GM12878 (cell line): Measurements from ENCODE around the gene SORBS1. TPM values are rescaled to one million over a fixed set of nuclear protein-coding genes. Genes with fewer than 3 reads are reported as not detected.

Experiments used
- ATAC-seq: fragments of 200-7000 bp; cut with Tn5 transposase; 3 replicates; pipeline ENCODE4 v1.9.1; 2020; ENCODE audit warnings: mild to moderate bottlenecking, moderate library complexity
- BruUV-seq: library from RNA; stranded (reverse); fragments of 400-500 nt; replicated peaks from 2 replicates; lab custom pipeline; 2021; lab: Mats Ljungman, UMichigan
- CTCF ChIA-PET: fragments of 300-600 bp; sonication (Branson Sonifier 250); formaldehyde crosslinking; extraction: SDS; loops from one replicate; lab custom pipeline; 2021; ENCODE audit warnings: inconsistent platforms; lab: Yijun Ruan, JAX
- POLR2A ChIA-PET: fragments of 350-600 bp; formaldehyde crosslinking; extraction: SDS; loops from one replicate; lab custom pipeline; 2021; ENCODE audit warnings: inconsistent platforms; lab: Charles Lee
- RAD21 ChIA-PET: fragments of 300-600 bp; sonication (Branson Sonifier 250); formaldehyde crosslinking; loops from one replicate; lab custom pipeline; 2023; ENCODE audit warnings: antibody characterized with exemption; ENCODE audit not compliant: unreplicated experiment; lab: Charles Lee
- SMC1A ChIA-PET: fragments of 300-600 bp; sonication (Branson Sonifier 250); formaldehyde crosslinking; loops from one replicate; lab custom pipeline; 2023; ENCODE audit not compliant: unreplicated experiment, uncharacterized antibody; lab: Charles Lee
- DNase-seq: peaks from one replicate; pipeline ENCODE4 v3.0.0-alpha.2; 2011; ENCODE audit warnings: low read depth, low spot score
- FAIRE-seq: peaks from 3 replicates; lab custom pipeline; 2011; peaks lifted over from hg19 to GRCh38; lab: Jason Lieb, UNC
- H2AFZ ChIP-seq: 2 replicates; pipeline ENCODE4 v1.6.0; 2011; ENCODE audit warnings: low read depth, low read length, control low read depth; ENCODE audit not compliant: control insufficient read depth
- H3K27ac ChIP-seq: 2 replicates; pipeline ENCODE4 v1.5.1; 2011; ENCODE audit warnings: control low read depth; ENCODE audit not compliant: control insufficient read depth, insufficient read depth
- H3K27me3 ChIP-seq, 2 experiments: replicated peaks in 1 of 2; 2 replicates each; pipeline versions ENCODE4 v1.6.0 to v1.6.1; 2011; ENCODE audit warnings: low read length in 1 of 2; ENCODE audit not compliant: control insufficient read depth in 2 of 2, insufficient read depth in 2 of 2
- H3K36me3 ChIP-seq, 2 experiments: 2 replicates each; pipeline ENCODE4 v1.5.1; 2011; ENCODE audit warnings: low read length in 1 of 2; ENCODE audit not compliant: control insufficient read depth in 2 of 2, insufficient read depth in 2 of 2
- H3K4me1 ChIP-seq: 2 replicates; pipeline ENCODE4 v1.6.1; 2011; ENCODE audit warnings: mild to moderate bottlenecking, low read length, moderate library complexity, mixed read lengths; ENCODE audit not compliant: control insufficient read depth, insufficient read depth
- H3K4me2 ChIP-seq: 2 replicates; pipeline ENCODE4 v1.6.0; 2011; ENCODE audit warnings: control low read depth; ENCODE audit not compliant: control insufficient read depth, insufficient read depth
- H3K4me3 ChIP-seq: fragments of 200-600 bp; sonication (generic); 2 replicates; pipeline ENCODE4 v1.5.1; 2016
- H3K79me2 ChIP-seq: 2 replicates; pipeline ENCODE4 v1.6.0; 2011; ENCODE audit warnings: low read length; ENCODE audit not compliant: control insufficient read depth, insufficient read depth
- H3K9ac ChIP-seq: 2 replicates; pipeline ENCODE4 v1.8.0; 2011; ENCODE audit warnings: low read length, control low read depth, mixed read lengths; ENCODE audit not compliant: control insufficient read depth, insufficient read depth
- H3K9me3 ChIP-seq: replicated peaks from 3 replicates; pipeline ENCODE4 v1.5.1; 2011; ENCODE audit warnings: mild to moderate bottlenecking, low read length; ENCODE audit not compliant: control insufficient read depth, insufficient read depth
- H4K20me1 ChIP-seq: 2 replicates; pipeline ENCODE4 v1.6.0; 2011; ENCODE audit not compliant: control insufficient read depth, insufficient read depth
- BACH1 ChIP-seq: fragments of 450-650 bp; IDR thresholded peaks from 2 replicates; pipeline ENCODE4 v1.6.1; 2017; ENCODE audit warnings: mild to moderate bottlenecking, borderline replicate concordance
- CREB1 ChIP-seq: IDR thresholded peaks from 2 replicates; pipeline ENCODE4 v1.6.1; 2012; ENCODE audit warnings: low read depth, mild to moderate bottlenecking, inconsistent platforms
- CTCF ChIP-seq, 3 experiments: IDR thresholded peaks in 2 of 3; conservative IDR thresholded peaks in 1 of 3; 2 replicates each; pipeline ENCODE4 v1.5.1; 2011; ENCODE audit warnings: low read depth in 3 of 3, low read length in 3 of 3, mild to moderate bottlenecking in 3 of 3, control low read depth in 2 of 3, moderate library complexity in 2 of 3, inconsistent platforms in 1 of 3, mixed read lengths in 1 of 3; ENCODE audit not compliant: control insufficient read depth in 2 of 3, insufficient read depth in 1 of 3; ENCODE audit errors: extremely low read depth in 1 of 3
- CUX1 ChIP-seq: IDR thresholded peaks from 2 replicates; pipeline ENCODE4 v1.6.1; 2012; ENCODE audit warnings: improper control_type of control experiment, low read depth, low read length; ENCODE audit not compliant: insufficient replicate concordance
- EED ChIP-seq: sonication (generic); IDR thresholded peaks from 2 replicates; pipeline ENCODE4 v1.6.1; 2016; ENCODE audit warnings: antibody characterized with exemption, low read depth
- EZH2 ChIP-seq: IDR thresholded peaks from 2 replicates; pipeline ENCODE4 v1.6.1; 2012; ENCODE audit warnings: low read depth, mild to moderate bottlenecking, control low read depth, inconsistent platforms, low read length, borderline replicate concordance; ENCODE audit not compliant: control insufficient read depth
- FOS ChIP-seq: IDR thresholded peaks from 3 replicates; pipeline ENCODE4 v1.6.1; 2011; ENCODE audit warnings: borderline replicate concordance; ENCODE audit not compliant: insufficient read length; ENCODE audit errors: extremely low read depth
- IKZF2 ChIP-seq, 2 experiments: fragments of 450-650 bp; IDR thresholded peaks; 2 replicates each; pipeline ENCODE4 v1.6.1; 2017; ENCODE audit warnings: mild to moderate bottlenecking in 2 of 2, moderate library complexity in 2 of 2
- NFXL1 ChIP-seq: fragments of 450-650 bp; IDR thresholded peaks from 2 replicates; pipeline ENCODE4 v1.6.1; 2017; ENCODE audit warnings: antibody characterized with exemption, mild to moderate bottlenecking, borderline replicate concordance
- PKNOX1 ChIP-seq: fragments of 450-650 bp; IDR thresholded peaks from 2 replicates; pipeline ENCODE4 v1.6.1; 2016; ENCODE audit warnings: mild to moderate bottlenecking
- POLR2AphosphoS5 ChIP-seq: IDR thresholded peaks from 2 replicates; pipeline ENCODE4 v1.6.1; 2011; ENCODE audit warnings: mild to moderate bottlenecking, low read length, inconsistent platforms
- RAD21 ChIP-seq: IDR thresholded peaks from 2 replicates; pipeline ENCODE4 v1.6.1; 2011; ENCODE audit warnings: mild to moderate bottlenecking, low read depth, low read length, moderate library complexity; ENCODE audit not compliant: insufficient read depth
- SMAD1 ChIP-seq: fragments of 450-650 bp; IDR thresholded peaks from 2 replicates; pipeline ENCODE4 v1.6.1; 2018; ENCODE audit warnings: mild to moderate bottlenecking, low read depth; ENCODE audit not compliant: partially characterized antibody
- TAF1 ChIP-seq: IDR thresholded peaks from 2 replicates; pipeline ENCODE4 v1.6.1; 2011; ENCODE audit warnings: mild to moderate bottlenecking, low read depth, low read length, borderline replicate concordance
- TARDBP ChIP-seq: IDR thresholded peaks from 2 replicates; pipeline ENCODE4 v1.6.1; 2016; ENCODE audit warnings: borderline replicate concordance
- YBX1 ChIP-seq: fragments of 450-650 bp; IDR thresholded peaks from 2 replicates; pipeline ENCODE4 v1.6.1; 2016; ENCODE audit warnings: antibody characterized with exemption
- ZNF217 ChIP-seq: fragments of 450-650 bp; IDR thresholded peaks from 2 replicates; pipeline ENCODE4 v1.6.1; 2017; ENCODE audit warnings: antibody characterized with exemption, mild to moderate bottlenecking
- ZNF24 ChIP-seq: fragments of 450-650 bp; IDR thresholded peaks from 2 replicates; pipeline ENCODE4 v1.6.1; 2017; ENCODE audit warnings: antibody characterized with exemption, mild to moderate bottlenecking
- WGBS: methylation state at CpG from one replicate; pipeline ENCODE4 v1.1.6; 2016; ENCODE audit warnings: low lambda C conversion rate; ENCODE audit not compliant: insufficient replicate concordance, insufficient coverage; ENCODE audit errors: missing lambda C conversion rate; 5-methylcytosine and 5-hydroxymethylcytosine counted together
- in situ Hi-C: fragments of 300-500 bp; cut with MboI; formaldehyde crosslinking; loops from 9 replicates; pipeline ENCODE4 v1.14.3; 2018; ENCODE audit warnings: mixed read lengths
- intact Hi-C: fragments of 100-400 bp; cut with micrococcal nuclease; formaldehyde crosslinking; loops from one replicate; pipeline ENCODE4 v1.14.2; 2022; ENCODE audit not compliant: unreplicated experiment
- polyA plus RNA-seq, 11 experiments: library from polyadenylated mRNA; depleted of rRNA in 4 of 11; unstranded in 6 of 11; stranded (reverse) in 5 of 11; fragments of >200 nt; fragmentation: Nextera tagmentation in 4 of 11; fragmentation: Illumina TruSeq in 1 of 11; extraction: Ambion mirVana in 4 of 11; extraction: Trizol in 1 of 11; gene quantifications; 1 replicate in 1 of 11; 2 replicates in 10 of 11; pipeline versions ENCODE4 v1.2.1 to v1.2.3, GENCODE V29; 2011 to 2016; ENCODE audit warnings: inconsistent platforms in 2 of 11, missing spikeins in 2 of 11, low read depth in 1 of 11
- total RNA-seq, 4 experiments: library from RNA; depleted of rRNA in 3 of 4; stranded (reverse); fragments of >200 nt in 3 of 4; fragmentation: Illumina TruSeq in 1 of 4; extraction: Trizol in 1 of 4; gene quantifications; 2 replicates each; pipeline versions ENCODE4 v1.2.1 to v1.2.3, GENCODE V29; 2013 to 2021

The SORBS1 gene
- total and polyA plus RNA-seq, 10 of the 15 experiments (the other 5 are each of a cell fraction or from before 2014, with no cell fraction given), result 0.13 to 0.75 (median 0.39) TPM

- intact Hi-C loops, result no loop called here
- Histone ChIP-seq H2AFZ (no peak overlapping the region), H3K36me3 (no peaks in the 10 kb centered on the region), H3K79me2 (no peaks in the 10 kb centered on the region), H3K27me3 (no peaks in the 10 kb centered on the region; a peak in 3 of 4 replicates), H3K4me2 (no peak overlapping the region), H3K9ac (no peak overlapping the region), H3K27ac (no peak overlapping the region), H4K20me1 (no peaks in the 10 kb centered on the region), H3K9me3 (no peaks in the 10 kb centered on the region), H3K4me3 (no peak overlapping the region), H3K4me1 (no peaks in the 10 kb centered on the region)
- no TSS peak for BruUV-seq
- in situ Hi-C loops, result no loop called here
- POLR2A ChIA-PET, result no interaction called here
- FAIRE-seq, result no peak
- no peak for ATAC-seq
- SMC1A ChIA-PET, result no interaction called here
- WGBS, result 61% methylated on average over 5 of the region's 5 CpGs
- RAD21 ChIA-PET, result no interaction called here
- CTCF ChIA-PET, result no interaction called here
- DNase-seq, result no peak
- TF ChIP-seq IKZF2 (IDR thresholded peaks at IDR 0.05), result no peak
- no peak for TF ChIP-seq PKNOX1
- no peak for TF ChIP-seq CUX1
- TF ChIP-seq EED, result no peak
- no peak for TF ChIP-seq POLR2AphosphoS5
- TF ChIP-seq NFXL1, result no peak
- no peak for TF ChIP-seq FOS
- no peak for TF ChIP-seq YBX1
- TF ChIP-seq ZNF24, result no peak
- TF ChIP-seq TAF1, result no peak
- TF ChIP-seq SMAD1, result no peak
- no peak for TF ChIP-seq CREB1
- no peak for TF ChIP-seq RAD21
- no peak for TF ChIP-seq TARDBP
- TF ChIP-seq ZNF217, result no peak
- TF ChIP-seq EZH2, result no peak
- no peak for TF ChIP-seq CTCF (IDR thresholded peaks at IDR 0.05 in 2 of 3, conservative IDR thresholded peaks at IDR 0.05 in 1 of 3; ENCODE audit: control insufficient read depth in 2 of 3, extremely low read depth in 1 of 3, insufficient read depth in 1 of 3, low read depth in 3 of 3, low read length in 3 of 3)
- no peak for TF ChIP-seq BACH1
Measured at GRCh38 chr10:95552679-95553342, 8.4 kb downstream of the SORBS1 start.
